Vagina (tissue), 2 donors: ENCODE measurements around the gene NAA30. TPM values are rescaled to one million over a fixed set of nuclear protein-coding genes. Genes with fewer than 3 reads are reported as not detected.
"Not testable (repeated sequence)": the region's sequence is repeated elsewhere in the genome, so short reads cannot be mapped to it uniquely, and the experiment has no call there.

Experiments used
- DNase-seq, 2 donors: peaks; one replicate each; pipeline ENCODE4 v3.0.0-alpha.2; 2017; ENCODE audit errors: extremely low spot score in 2 of 2
- H3K27ac ChIP-seq: fragments of 200-600 bp; sonication (generic); one replicate; pipeline ENCODE4 v1.5.1; 2019
- H3K27me3 ChIP-seq: fragments of 200-600 bp; sonication (generic); one replicate; pipeline ENCODE4 v1.5.1; 2019
- H3K36me3 ChIP-seq, 2 donors: fragments of 200-600 bp; sonication (generic); one replicate each; pipeline ENCODE4 v1.5.1; 2017 to 2019
- H3K4me1 ChIP-seq: fragments of 200-600 bp; sonication (generic); one replicate; pipeline ENCODE4 v1.5.1; 2019
- H3K4me3 ChIP-seq, 2 donors: fragments of 200-600 bp; sonication (generic); 1 replicate in 1 of 2; 2 replicates in 1 of 2; pipeline ENCODE4 v1.5.1; 2016 to 2019
- H3K9me3 ChIP-seq: fragments of 200-600 bp; sonication (generic); one replicate; pipeline ENCODE4 v1.5.1; 2019
- POLR2A ChIP-seq, 2 donors: fragments of 450-650 bp; IDR thresholded peaks; one replicate each; pipeline ENCODE4 v1.6.1; 2017; ENCODE audit warnings: antibody characterized with exemption in 2 of 2, mild to moderate bottlenecking in 2 of 2, moderate library complexity in 2 of 2
- POLR2AphosphoS5 ChIP-seq, 2 donors: sonication (generic); formaldehyde crosslinking; IDR thresholded peaks; one replicate each; pipeline ENCODE4 v1.9.0; 2017; ENCODE audit warnings: antibody characterized with exemption in 2 of 2, mild to moderate bottlenecking in 2 of 2, low read depth in 1 of 2; ENCODE audit not compliant: insufficient read depth in 1 of 2
- intact Hi-C: fragments of 100-400 bp; cut with DNase I; formaldehyde crosslinking; loops from one replicate; pipeline ENCODE4 v1.15.1; 2023
- total RNA-seq: library from RNA; depleted of rRNA; stranded (reverse); fragments of >200 nt; gene quantifications from one replicate; pipeline ENCODE4 v1.2.3, GENCODE V29; 2016
- TF ChIP-seq, protein P1 (sequence below), 3 experiments: fragments of 450-650 bp in 2 of 3; fragments of 200-600 bp in 1 of 3; sonication (generic) in 1 of 3; IDR thresholded peaks; one replicate each; pipeline ENCODE4 v1.5.1; 2017 to 2019; ENCODE audit warnings: antibody characterized with exemption in 3 of 3, mild to moderate bottlenecking in 2 of 3, moderate library complexity in 2 of 3

Gene NAA30
- 14.0 TPM for total RNA-seq

DNA sequence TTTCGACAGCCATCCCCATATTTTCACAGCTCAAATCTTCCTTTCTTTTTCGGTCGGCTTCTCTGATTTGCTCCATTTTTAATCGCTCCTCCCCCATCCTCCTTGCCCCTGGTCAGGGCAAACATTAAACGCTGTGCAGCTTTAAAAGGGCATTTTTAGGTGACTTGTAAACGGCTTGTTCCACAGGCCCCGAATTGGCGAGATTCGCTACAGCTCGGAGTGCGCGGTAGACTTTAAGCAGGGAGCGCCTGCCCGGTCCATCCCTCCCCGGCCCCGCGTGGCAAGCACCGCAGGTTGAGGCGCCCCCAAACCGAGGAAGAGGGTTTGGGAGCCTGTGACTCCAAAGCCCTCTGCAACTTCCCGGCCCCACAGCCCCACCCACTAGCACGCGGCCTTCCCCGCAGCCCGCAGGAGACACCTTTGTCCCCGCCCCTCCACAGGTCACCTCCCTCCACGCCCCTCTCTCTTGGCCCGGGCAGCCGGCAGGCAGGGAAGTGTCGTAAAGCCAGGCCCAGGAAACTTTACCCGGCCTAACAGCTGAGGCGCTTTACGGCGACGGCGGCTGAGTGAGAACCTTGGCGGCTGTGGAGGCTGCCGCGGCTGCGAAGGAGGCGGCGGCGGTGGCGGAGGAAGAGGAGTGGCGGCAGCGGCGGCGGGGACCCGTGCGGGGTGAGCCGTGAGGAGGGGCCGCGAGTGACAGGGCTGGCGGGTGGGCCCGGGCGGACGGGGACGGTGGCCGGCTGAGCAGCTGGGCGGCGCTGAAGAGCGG is at the start of gene NAA30:
Gene NAA30 (plus strand): TSS at position 550 of the 769 bp plus-strand sequence. CDS start 372 bp downstream, outside the sequence.
- Histone ChIP-seq H3K27me3 (no peaks in the 10 kb centered on the region), H3K27ac (peak within 1 kb of the TSS; percentile 86), H3K4me1 (peaks cover 33% of the 10 kb centered on the region), H3K9me3 (no peaks in the 10 kb centered on the region), H3K4me3 (peak within 1 kb of the TSS; percentile 81 to 93), H3K36me3 (no peaks in the 10 kb centered on the region)
- TF ChIP-seq POLR2AphosphoS5 (IDR thresholded peaks at IDR 0.05; ENCODE audit: insufficient read depth in 1 of 2, low read depth in 1 of 2) (peak in 1 of 2 donors; percentile 76), POLR2A (IDR thresholded peaks at IDR 0.05) (no peak)
- TF ChIP-seq, protein P1, sequence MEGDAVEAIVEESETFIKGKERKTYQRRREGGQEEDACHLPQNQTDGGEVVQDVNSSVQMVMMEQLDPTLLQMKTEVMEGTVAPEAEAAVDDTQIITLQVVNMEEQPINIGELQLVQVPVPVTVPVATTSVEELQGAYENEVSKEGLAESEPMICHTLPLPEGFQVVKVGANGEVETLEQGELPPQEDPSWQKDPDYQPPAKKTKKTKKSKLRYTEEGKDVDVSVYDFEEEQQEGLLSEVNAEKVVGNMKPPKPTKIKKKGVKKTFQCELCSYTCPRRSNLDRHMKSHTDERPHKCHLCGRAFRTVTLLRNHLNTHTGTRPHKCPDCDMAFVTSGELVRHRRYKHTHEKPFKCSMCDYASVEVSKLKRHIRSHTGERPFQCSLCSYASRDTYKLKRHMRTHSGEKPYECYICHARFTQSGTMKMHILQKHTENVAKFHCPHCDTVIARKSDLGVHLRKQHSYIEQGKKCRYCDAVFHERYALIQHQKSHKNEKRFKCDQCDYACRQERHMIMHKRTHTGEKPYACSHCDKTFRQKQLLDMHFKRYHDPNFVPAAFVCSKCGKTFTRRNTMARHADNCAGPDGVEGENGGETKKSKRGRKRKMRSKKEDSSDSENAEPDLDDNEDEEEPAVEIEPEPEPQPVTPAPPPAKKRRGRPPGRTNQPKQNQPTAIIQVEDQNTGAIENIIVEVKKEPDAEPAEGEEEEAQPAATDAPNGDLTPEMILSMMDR (IDR thresholded peaks at IDR 0.05) = no peak
- DNase-seq = peak; percentile 92 to 96
- intact Hi-C loops = no loop called here

DNA sequence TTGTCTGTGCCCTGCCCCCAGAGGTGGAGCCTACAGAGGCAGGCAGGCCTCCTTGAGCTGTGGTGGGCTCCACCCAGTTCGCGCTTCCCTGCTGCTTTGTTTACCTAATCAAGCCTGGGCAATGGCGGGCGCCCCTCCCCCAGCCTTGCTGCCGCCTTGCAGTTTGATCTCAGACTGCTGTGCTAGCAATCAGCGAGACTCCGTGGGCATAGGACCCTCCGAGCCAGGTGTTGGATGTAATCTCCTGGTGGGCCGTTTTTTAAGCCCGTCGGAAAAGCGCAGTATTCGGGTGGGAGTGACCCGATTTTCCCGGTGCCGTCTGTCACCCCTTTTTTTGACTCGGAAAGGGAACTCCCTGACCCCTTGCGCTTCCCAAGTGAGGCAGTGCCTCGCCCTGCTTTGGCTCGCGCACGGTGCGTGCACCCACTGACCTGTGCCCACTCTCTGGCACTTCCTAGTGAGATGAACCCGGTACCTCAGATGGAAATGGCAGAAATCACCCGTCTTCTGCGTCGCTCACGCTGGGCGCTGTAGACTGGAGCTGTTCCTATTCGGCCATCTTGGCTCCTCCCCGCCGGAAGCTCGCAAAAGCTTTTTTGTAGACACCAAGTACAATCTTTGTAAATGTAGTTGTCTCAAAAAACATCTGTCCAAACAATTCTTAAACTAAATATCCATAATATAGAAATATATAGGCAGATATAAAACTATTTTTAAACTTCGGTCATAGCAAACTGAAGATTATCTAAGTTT is 46.7 kb upstream of the NAA30 start:
- intact Hi-C loops, H3K4me1 ChIP-seq, H3K9me3 ChIP-seq, H3K4me3 ChIP-seq, DNase-seq, H3K27ac ChIP-seq, H3K27me3 ChIP-seq, H3K36me3 ChIP-seq: not testable (repeated sequence)

DNA sequence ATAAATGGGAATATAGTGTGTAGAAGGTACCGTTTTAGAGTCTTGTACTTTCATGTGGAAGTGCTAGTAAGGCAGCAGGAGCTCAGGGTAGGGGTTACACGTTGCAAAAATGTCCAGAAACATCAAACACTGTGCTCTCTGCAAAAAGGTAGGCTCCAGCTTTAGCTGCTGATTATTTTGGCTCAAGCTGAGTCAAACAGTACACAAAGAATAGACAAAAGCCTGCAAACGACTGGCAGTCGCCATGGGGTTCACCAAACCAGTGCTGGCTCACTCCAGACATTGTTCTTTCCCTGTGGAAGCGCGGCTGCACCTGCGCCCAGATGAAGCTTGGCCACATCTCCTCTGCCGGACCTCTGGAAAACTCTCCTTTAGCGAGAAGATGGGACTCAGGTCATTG is 45.3 kb upstream of the NAA30 start:
- intact Hi-C loops = no loop called here
- H3K4me1 ChIP-seq = no peaks in the 10 kb centered on the region

DNA sequence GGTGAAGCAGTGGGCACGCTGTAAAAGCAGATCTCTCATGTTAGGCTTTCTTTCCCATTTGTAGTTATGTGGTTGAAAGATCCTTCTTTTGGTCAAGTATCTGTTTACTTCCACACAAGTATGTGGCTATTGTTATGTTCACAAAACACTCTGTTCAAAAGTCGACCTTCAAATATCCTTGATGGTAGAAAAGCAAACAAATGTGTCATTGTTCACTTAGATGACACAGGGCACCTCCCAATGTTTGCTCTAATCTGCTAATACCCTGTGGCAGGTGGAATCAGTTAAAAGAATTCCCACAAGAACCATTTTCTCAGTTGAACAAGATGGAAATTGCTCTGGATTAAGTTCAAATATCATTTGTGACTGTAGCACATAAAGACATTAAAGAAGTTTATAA is 43.6 kb upstream of the NAA30 start:
- H3K27me3 ChIP-seq = no peaks in the 10 kb centered on the region
- TF ChIP-seq POLR2AphosphoS5 (IDR thresholded peaks at IDR 0.05; ENCODE audit: insufficient read depth in 1 of 2, low read depth in 1 of 2) (no peak), POLR2A (IDR thresholded peaks at IDR 0.05) (no peak)
- TF ChIP-seq, protein P1 (IDR thresholded peaks at IDR 0.05) = no peak
- no peaks in the 10 kb centered on the region for H3K9me3 ChIP-seq
- no peak overlapping the region for H3K27ac ChIP-seq
- H3K4me3 ChIP-seq = no peak overlapping the region
- intact Hi-C loops = no loop called here
- H3K4me1 ChIP-seq = no peaks in the 10 kb centered on the region
- no peak for DNase-seq
- H3K36me3 ChIP-seq = no peaks in the 10 kb centered on the region

More for the DNA sequence above, 45.3 kb upstream of the NAA30 start:
- no peaks in the 10 kb centered on the region for H3K36me3 ChIP-seq
- DNase-seq = no peak
- H3K9me3 ChIP-seq = no peaks in the 10 kb centered on the region
- H3K27ac ChIP-seq = no peak overlapping the region
- no peaks in the 10 kb centered on the region for H3K27me3 ChIP-seq
- TF ChIP-seq POLR2AphosphoS5 (IDR thresholded peaks at IDR 0.05; ENCODE audit: insufficient read depth in 1 of 2, low read depth in 1 of 2) (no peak), POLR2A (IDR thresholded peaks at IDR 0.05) (no peak)
- TF ChIP-seq, protein P1 (IDR thresholded peaks at IDR 0.05) = no peak
- no peak overlapping the region for H3K4me3 ChIP-seq

DNA sequence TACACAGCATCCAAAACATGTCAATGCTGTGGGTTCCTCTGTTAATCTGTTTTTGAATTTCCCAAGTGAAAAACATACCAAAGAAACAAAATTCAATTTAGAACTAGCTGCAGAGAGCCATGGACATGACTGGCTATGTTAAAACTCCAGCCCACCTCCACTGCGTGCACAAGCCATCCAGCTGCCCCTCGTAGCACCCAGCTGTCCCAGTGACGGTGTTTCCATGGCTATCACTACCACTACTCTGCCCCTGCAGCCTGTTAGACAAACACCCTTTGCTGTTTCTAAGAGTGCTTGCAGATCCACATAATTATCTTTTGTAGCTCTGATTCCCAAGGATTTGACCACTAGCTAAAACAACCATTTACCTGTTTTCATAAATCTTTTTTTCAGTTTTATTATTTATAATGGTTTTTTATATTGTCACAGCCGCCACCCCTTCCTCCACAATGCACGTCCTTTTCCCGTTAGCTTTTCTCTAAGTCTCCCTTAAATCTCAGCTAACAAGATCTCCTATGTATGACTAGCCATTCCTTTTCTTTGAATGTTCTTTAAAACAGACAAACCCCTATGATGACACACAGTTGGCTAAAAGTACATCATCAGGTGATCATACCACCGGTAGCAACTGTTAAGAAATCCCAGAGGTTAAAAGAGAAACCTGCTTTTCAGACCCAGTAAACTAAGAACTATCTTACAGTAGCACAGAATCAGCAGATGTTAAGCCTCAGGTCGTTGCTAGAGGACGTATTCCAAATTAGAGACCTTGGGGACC is 37.8 kb upstream of the NAA30 start:
- DNase-seq = no peak
- intact Hi-C loops = no loop called here
- Histone ChIP-seq H3K27me3 (no peaks in the 10 kb centered on the region), H3K4me1 (no peaks in the 10 kb centered on the region), H3K27ac (no peak overlapping the region), H3K36me3 (no peaks in the 10 kb centered on the region), H3K9me3 (no peaks in the 10 kb centered on the region), H3K4me3 (no peak overlapping the region)
- TF ChIP-seq, protein P1 (IDR thresholded peaks at IDR 0.05) = no peak
- TF ChIP-seq POLR2A (IDR thresholded peaks at IDR 0.05) (no peak), POLR2AphosphoS5 (IDR thresholded peaks at IDR 0.05; ENCODE audit: insufficient read depth in 1 of 2, low read depth in 1 of 2) (no peak)
